SJCRH30 (cell line): ENCODE measurements around the gene PLA2G4B. TPM values are rescaled to one million over a fixed set of nuclear protein-coding genes. Genes with fewer than 3 reads are reported as not detected.
A peak's percentile ranks its signal among the peaks of the same experiment; 100 is the strongest.

ENCODE experiments used
- DNase-seq, 2 experiments: peaks; one replicate each; pipeline ENCODE4 v3.0.0-alpha.2; 2015 to 2020
- H3K27ac ChIP-seq: fragments of 250-450 bp; sonication (Bioruptor Pico); 2 replicates; pipeline ENCODE4 v1.5.1; 2020; ENCODE audit warnings: mild to moderate bottlenecking, moderate library complexity
- H3K27me3 ChIP-seq: fragments of 250-450 bp; sonication (Bioruptor Pico); 2 replicates; pipeline ENCODE4 v1.5.1; 2020; ENCODE audit warnings: mild to moderate bottlenecking, moderate library complexity
- H3K36me3 ChIP-seq: fragments of 250-450 bp; sonication (Bioruptor Pico); 2 replicates; pipeline ENCODE4 v1.5.1; 2020; ENCODE audit warnings: mild to moderate bottlenecking, moderate library complexity
- H3K4me1 ChIP-seq: fragments of 250-450 bp; sonication (Bioruptor Pico); 2 replicates; pipeline ENCODE4 v1.5.1; 2020; ENCODE audit warnings: mild to moderate bottlenecking, moderate library complexity
- H3K4me3 ChIP-seq: fragments of 250-450 bp; sonication (Bioruptor Pico); 2 replicates; pipeline ENCODE4 v1.5.1; 2020; ENCODE audit warnings: mild to moderate bottlenecking, moderate library complexity
- H3K9me3 ChIP-seq: fragments of 250-450 bp; sonication (Bioruptor Pico); replicated peaks from 2 replicates; pipeline ENCODE4 v1.5.1; 2020; ENCODE audit warnings: mild to moderate bottlenecking, moderate library complexity
- total RNA-seq: library from RNA; depleted of rRNA; stranded (reverse); fragments of >200 nt; shearing (Covaris generic); gene quantifications from 2 replicates; pipeline ENCODE4 v1.2.3, GENCODE V29; 2014

PLA2G4B gene
- total RNA-seq, 1 experiment from 2014 or later: 7.2 TPM

DNA sequence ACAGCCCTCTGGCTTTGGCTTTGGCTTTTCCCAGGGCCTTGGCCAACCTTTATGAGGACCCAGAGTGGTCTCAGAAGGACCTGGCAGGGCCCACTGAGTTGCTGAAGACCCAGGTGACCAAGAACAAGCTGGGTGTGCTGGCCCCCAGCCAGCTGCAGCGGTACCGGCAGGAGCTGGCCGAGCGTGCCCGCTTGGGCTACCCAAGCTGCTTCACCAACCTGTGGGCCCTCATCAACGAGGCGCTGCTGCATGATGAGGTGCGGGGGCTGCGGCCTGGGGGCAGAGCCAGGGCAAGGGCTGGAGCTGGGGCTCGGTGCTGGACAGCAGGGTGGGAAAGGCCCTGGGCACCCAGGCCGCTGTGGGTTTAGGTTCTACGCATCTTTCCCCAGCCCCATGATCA is 6.2 kb downstream of the PLA2G4B start:
- Histone ChIP-seq H3K36me3 (peaks cover 3% of the 10 kb centered on the region), H3K4me3 (no peak overlapping the region), H3K27ac (no peak overlapping the region), H3K27me3 (no peaks in the 10 kb centered on the region), H3K9me3 (no peaks in the 10 kb centered on the region), H3K4me1 (no peaks in the 10 kb centered on the region)
- no peak for DNase-seq

GRCh38 chr15:41847206-41847605 is 8.6 kb downstream of the PLA2G4B start:
- no peak for DNase-seq
- Histone ChIP-seq H3K4me1 (no peaks in the 10 kb centered on the region; the same call in 1 of the 2 replicates), H3K4me3 (no peak overlapping the region), H3K27me3 (no peaks in the 10 kb centered on the region), H3K36me3 (peaks cover 3% of the 10 kb centered on the region), H3K9me3 (no peaks in the 10 kb centered on the region), H3K27ac (no peak overlapping the region)

DNA sequence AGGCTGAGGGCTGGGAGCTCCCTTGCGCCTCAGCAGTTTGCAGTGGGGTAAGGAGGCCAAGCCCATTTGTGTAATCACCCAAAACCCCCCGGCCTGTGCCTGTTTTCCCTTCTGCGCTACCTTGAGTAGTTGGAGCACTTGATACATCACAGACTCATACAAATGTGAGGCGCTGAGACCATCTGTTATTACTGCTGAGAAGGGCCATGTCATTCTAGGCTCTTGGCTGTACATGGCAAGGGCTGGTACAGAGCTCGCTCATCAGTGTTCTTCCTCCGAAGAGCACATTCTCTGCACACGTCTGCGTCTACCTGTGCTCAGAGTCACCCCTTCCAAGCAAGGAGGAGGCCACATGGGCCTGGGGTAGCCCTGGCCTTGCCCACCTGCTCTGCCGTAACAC is 9.3 kb downstream of the PLA2G4B start:
- no peak overlapping the region for H3K4me3 ChIP-seq
- no peak for DNase-seq
- no peaks in the 10 kb centered on the region for H3K9me3 ChIP-seq
- H3K4me1 ChIP-seq: no peaks in the 10 kb centered on the region; the same call in 1 of the 2 replicates
- peaks cover 3% of the 10 kb centered on the region for H3K36me3 ChIP-seq
- no peaks in the 10 kb centered on the region for H3K27me3 ChIP-seq
- H3K27ac ChIP-seq: no peak overlapping the region

DNA sequence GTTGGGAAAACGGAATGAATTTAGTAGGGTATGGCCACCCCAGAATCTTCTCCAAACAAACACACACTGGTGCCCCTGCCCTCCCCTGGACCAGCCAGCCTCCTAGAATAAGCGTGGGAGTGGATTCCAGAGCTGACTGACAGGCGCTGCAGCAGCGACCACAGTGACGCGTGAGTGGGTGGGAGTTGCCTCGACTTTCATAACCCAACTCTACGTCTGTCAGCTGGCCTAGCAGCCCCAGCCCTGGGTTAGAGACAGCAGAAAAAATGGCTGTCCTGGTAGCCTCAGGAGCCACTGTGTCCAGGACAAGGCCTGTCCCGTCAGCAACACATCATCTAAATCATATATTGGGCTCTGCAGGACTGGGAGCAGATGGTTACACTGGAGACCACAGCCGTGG is 10.0 kb downstream of the PLA2G4B start:
- Histone ChIP-seq H3K36me3 (peaks cover 3% of the 10 kb centered on the region; the same call in 1 of the 2 replicates), H3K4me1 (no peaks in the 10 kb centered on the region; the same call in 1 of the 2 replicates)
- DNase-seq: no peak

DNA sequence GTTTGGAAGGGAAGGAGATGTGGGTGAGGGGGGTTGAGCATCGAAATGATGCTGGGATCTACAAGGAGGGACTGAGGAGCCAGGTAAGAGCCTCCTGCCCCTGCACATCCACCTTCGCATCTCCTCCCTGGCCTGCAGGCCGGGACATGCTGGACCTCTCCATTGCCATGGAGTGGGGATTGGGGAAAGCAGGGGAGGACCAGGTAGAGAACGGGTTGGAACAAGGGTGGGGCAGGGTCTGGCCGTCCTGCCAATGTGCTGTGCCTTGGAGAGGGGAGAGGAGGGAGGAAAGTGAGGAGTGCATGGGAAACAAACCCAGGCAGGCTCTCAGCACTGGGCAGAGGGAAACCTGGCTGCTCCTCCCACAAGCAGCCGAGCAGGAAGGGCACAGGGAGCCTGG is 10.6 kb downstream of the PLA2G4B start:
- no peak overlapping the region for H3K27ac ChIP-seq
- no peaks in the 10 kb centered on the region for H3K9me3 ChIP-seq
- no peaks in the 10 kb centered on the region for H3K27me3 ChIP-seq
- H3K4me1 ChIP-seq: no peaks in the 10 kb centered on the region; the same call in 1 of the 2 replicates
- DNase-seq: no peak
- H3K4me3 ChIP-seq: no peak overlapping the region
- H3K36me3 ChIP-seq: peaks cover 3% of the 10 kb centered on the region; the same call in 1 of the 2 replicates

More for the DNA sequence above, 10.0 kb downstream of the PLA2G4B start:
- H3K4me3 ChIP-seq: no peak overlapping the region
- no peaks in the 10 kb centered on the region for H3K9me3 ChIP-seq
- H3K27ac ChIP-seq: no peak overlapping the region
- H3K27me3 ChIP-seq: no peaks in the 10 kb centered on the region

DNA sequence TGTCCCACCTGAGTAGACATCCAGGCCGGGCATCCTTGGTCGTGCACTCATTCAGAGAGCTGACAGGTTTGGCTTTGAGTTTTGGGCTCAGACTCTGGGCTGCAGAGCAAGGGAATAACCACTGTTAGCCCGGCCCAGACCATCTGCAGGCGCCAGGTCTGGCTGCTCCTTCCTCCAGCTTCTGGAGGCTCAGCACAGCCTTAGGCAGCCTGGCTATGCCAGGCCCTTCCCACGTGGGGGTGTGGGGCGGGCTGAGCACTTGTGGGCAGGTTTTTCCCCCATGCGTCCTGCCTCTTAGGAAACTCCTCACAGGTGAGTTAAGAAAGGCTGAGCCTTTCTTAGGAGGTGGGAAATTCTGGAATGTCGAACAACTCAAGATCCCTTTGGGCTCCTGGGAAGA is 11.2 kb downstream of the PLA2G4B start:
- Histone ChIP-seq H3K27ac (no peak overlapping the region), H3K9me3 (no peaks in the 10 kb centered on the region), H3K4me1 (peaks cover 3% of the 10 kb centered on the region; the same call in 1 of the 2 replicates), H3K36me3 (peaks cover 3% of the 10 kb centered on the region; the same call in 1 of the 2 replicates), H3K27me3 (no peaks in the 10 kb centered on the region), H3K4me3 (no peak overlapping the region)
- DNase-seq: no peak

- Histone ChIP-seq H3K4me3 (no peak overlapping the region), H3K27me3 (no peaks in the 10 kb centered on the region), H3K27ac (no peak overlapping the region), H3K36me3 (peaks cover 3% of the 10 kb centered on the region; the same call in 1 of the 2 replicates), H3K9me3 (no peaks in the 10 kb centered on the region), H3K4me1 (peaks cover 3% of the 10 kb centered on the region; the same call in 1 of the 2 replicates)
- DNase-seq: no peak
Measured at GRCh38 chr15:41850482-41851166, 12.0 kb downstream of the PLA2G4B start.

- H3K27ac ChIP-seq: no peak overlapping the region
- peak; percentile 29 to 34 for DNase-seq
- no peaks in the 10 kb centered on the region for H3K27me3 ChIP-seq
Measured at GRCh38 chr15:41851167-41851523, 12.5 kb downstream of the PLA2G4B start.

GRCh38 chr15:41851755-41852370 is 13.2 kb downstream of the PLA2G4B start:
- Histone ChIP-seq H3K4me3 (no peak overlapping the region), H3K4me1 (peaks cover 3% of the 10 kb centered on the region; the same call in 1 of the 2 replicates), H3K36me3 (no peaks in the 10 kb centered on the region), H3K27ac (no peak overlapping the region), H3K9me3 (no peaks in the 10 kb centered on the region), H3K27me3 (no peaks in the 10 kb centered on the region)
- DNase-seq: no peak

More at GRCh38 chr15:41851167-41851523, 12.5 kb downstream of the PLA2G4B start:
- Histone ChIP-seq H3K9me3 (no peaks in the 10 kb centered on the region), H3K36me3 (peaks cover 2% of the 10 kb centered on the region; the same call in 1 of the 2 replicates), H3K4me1 (peaks cover 3% of the 10 kb centered on the region; the same call in 1 of the 2 replicates), H3K4me3 (no peak overlapping the region)

GRCh38 chr15:41852736-41853590 is 14.3 kb downstream of the PLA2G4B start:
- Histone ChIP-seq H3K4me3 (no peak overlapping the region), H3K27ac (no peak overlapping the region), H3K36me3 (no peaks in the 10 kb centered on the region), H3K9me3 (no peaks in the 10 kb centered on the region), H3K4me1 (peaks cover 3% of the 10 kb centered on the region; the same call in 1 of the 2 replicates), H3K27me3 (no peaks in the 10 kb centered on the region)
- DNase-seq: peak; percentile 34 to 36

DNA sequence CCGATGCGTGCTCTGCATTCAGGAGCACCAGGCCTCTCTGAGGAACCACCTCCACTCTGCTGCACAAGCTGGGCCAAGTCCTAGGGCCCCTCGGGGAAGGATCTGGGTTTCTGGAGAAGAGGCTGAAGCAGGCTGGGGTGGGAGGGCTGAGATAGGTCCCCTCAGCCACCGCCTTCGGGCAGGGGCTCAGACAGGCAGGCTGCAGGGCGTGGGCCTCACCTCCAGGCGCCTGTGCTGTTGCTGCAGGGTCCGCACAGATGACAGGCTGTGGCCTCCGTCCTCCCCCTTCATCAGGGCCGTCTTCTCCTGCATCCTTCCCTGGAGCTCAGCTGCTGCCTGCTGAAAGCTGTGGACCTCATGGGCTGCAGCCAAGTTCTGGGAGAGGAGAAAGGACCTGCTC is 15.2 kb downstream of the PLA2G4B start:
- Histone ChIP-seq H3K27ac (no peak overlapping the region), H3K27me3 (no peaks in the 10 kb centered on the region), H3K4me3 (no peak overlapping the region), H3K9me3 (no peaks in the 10 kb centered on the region), H3K36me3 (no peaks in the 10 kb centered on the region), H3K4me1 (peaks cover 3% of the 10 kb centered on the region; the same call in 1 of the 2 replicates)
- DNase-seq: no peak

DNA sequence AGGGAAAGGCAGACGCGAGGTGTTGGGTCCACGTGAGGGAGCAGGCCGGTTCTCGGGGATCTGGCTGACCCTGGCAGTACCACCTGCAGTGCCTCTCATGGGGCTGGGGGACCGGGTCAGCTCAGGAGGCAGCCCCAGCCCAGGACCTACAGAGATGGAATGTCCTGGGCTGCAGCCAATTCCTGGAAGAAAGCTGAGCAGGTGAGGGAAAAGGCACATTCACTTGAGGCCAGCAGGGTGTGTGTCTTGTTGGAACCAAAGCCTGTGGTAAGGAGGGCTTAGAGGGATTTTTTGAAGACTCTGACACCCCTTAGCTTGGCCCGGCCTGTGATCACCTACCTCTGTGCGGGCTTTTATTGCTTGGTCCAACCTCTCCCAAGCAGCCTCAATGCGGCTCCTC is 15.8 kb downstream of the PLA2G4B start:
- peaks cover 3% of the 10 kb centered on the region; the same call in 1 of the 2 replicates for H3K4me1 ChIP-seq
- no peak overlapping the region for H3K4me3 ChIP-seq
- H3K27ac ChIP-seq: no peak overlapping the region
- no peaks in the 10 kb centered on the region for H3K27me3 ChIP-seq
- H3K9me3 ChIP-seq: no peaks in the 10 kb centered on the region
- H3K36me3 ChIP-seq: no peaks in the 10 kb centered on the region
- DNase-seq: no peak

DNA sequence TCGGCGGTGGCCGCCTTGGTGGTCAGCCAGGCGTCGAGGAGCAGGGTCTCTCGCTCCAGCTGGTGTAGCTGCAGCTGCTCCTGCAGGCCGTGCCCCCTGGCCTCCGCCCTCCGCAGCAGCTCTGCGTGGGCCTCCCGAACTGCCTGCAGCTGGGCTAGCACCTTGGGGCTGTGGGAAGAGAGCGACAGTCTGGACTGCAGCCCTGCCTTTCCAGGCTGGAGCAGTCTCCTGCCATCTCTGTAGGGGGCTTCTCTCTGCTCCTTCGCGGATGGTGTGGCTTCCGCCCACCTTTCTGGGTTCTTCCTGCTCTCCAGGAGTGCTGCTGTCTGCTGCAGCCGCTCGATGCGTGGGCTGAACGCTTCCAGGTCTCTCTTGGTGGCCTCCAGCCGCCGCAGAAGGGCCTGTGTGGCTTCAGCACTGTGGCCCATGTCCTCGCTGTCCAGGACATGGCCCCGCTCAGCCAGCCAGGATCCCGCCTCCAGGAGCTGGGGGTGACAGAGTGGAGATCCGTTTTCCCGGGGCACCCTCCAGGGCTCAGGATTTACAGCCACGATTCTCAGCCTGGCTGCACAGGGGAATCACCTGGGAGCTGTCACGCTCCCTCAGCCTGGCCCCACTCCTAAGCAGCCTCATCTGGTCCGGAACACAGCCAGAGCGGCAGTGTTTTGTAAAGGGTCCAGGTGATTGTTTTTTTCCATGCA is 16.8 kb downstream of the PLA2G4B start:
- Histone ChIP-seq H3K36me3 (no peaks in the 10 kb centered on the region), H3K27me3 (no peaks in the 10 kb centered on the region), H3K4me1 (peaks cover 3% of the 10 kb centered on the region; the same call in 1 of the 2 replicates), H3K27ac (no peak overlapping the region), H3K4me3 (no peak overlapping the region), H3K9me3 (no peaks in the 10 kb centered on the region)
- no peak for DNase-seq

DNA sequence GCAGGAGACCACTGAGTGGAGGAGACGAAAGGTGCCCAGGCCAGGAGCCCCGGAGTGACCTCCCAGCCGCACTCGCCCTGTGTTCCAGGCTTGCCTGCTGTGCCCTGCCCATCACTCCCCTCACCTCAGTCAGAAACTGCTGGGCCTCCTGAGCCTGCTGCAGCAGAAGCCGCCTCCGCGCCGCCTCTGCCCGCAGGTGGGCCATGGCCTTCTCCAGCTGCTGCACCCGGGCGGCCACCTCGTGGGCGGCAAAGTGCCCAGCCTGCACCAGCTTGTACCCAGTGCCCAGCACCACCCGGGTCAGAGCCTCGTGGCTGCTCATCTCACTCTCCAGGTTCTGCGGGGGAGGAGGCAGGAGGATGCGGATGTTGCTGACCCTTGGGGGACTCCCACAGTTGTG is 17.6 kb downstream of the PLA2G4B start:
- H3K36me3 ChIP-seq: no peaks in the 10 kb centered on the region
- DNase-seq: no peak
- H3K4me3 ChIP-seq: no peak overlapping the region
- H3K4me1 ChIP-seq: peaks cover 3% of the 10 kb centered on the region; the same call in 1 of the 2 replicates
- H3K9me3 ChIP-seq: no peaks in the 10 kb centered on the region
- H3K27ac ChIP-seq: no peak overlapping the region
- no peaks in the 10 kb centered on the region for H3K27me3 ChIP-seq
